ENCODE measurements around the gene UPK3A. TPM values are rescaled to one million over a fixed set of nuclear protein-coding genes. Genes with fewer than 3 reads are reported as not detected.

Gene UPK3A
- total RNA-seq, 1 donor from 2014 or later, result not detected

DNA sequence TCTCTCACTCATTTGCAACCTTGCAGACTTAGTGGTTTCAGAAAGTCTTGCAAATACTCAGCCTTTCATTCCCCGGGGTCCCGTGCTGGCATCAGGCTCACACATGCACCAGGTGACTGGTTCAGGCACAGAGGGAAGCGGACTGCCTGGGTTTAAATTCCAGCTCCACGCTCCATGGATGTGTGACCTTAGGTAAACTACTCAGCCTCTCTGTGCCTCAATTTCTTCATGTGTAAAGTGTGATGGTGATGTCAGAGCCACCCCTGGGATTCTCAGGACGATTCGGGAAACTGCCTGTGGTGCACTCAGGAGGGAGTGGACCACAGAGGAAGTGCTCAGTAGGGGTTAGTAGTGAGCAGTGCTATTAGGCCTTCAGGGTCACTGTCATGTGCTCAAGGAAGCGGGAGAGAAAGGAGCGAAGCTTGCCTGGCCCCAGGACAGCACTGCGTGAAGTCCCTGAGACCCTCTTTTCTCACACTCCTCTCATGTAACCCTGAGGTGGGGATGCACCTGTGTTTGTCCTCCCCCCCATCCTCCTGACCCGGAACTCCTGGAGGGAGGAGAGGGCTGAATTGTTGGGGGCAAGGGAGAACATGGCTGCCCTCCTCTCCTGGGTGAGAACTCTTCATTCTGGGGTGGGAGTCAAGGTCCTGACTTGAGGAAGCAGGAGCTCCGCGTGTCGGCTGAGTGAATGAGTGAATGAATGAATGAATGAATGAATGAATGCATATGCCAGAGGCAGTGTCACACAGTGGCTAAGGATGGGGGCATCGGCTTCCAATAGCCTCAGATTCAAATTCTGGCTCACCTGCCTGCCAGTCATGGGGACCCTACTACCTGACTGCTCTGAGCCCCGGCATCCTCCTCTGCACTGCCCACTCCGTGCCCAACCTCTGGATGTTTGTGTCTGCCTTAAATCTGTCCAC is 14.4 kb upstream of the UPK3A start:
- no peak overlapping the region for H3K27ac Mint-ChIP-seq (ENCODE audit: unreplicated experiment)
- no peaks in the 10 kb centered on the region for H3K36me3 Mint-ChIP-seq (ENCODE audit: low read depth, unreplicated experiment)
- peaks cover 23% of the 10 kb centered on the region for H3K27me3 Mint-ChIP-seq (ENCODE audit: low read depth, unreplicated experiment)
- no peak overlapping the region for H3K27ac ChIP-seq (ENCODE audit: low read depth, low read length)
- peak overlapping the region; percentile 66 for H3K4me3 Mint-ChIP-seq (ENCODE audit: unreplicated experiment)
- DNase-seq (ENCODE audit: low read depth) (no peak), FAIRE-seq (no peak)
- H3K79me2 ChIP-seq (ENCODE audit: insufficient read depth, low read length), result no peaks in the 10 kb centered on the region
- peaks cover 5% of the 10 kb centered on the region for H3K4me1 Mint-ChIP-seq (ENCODE audit: low read depth, unreplicated experiment)
- peaks cover 5% of the 10 kb centered on the region for H3K27me3 ChIP-seq (ENCODE audit: insufficient read depth, low read length)
- H3K4me1 ChIP-seq (ENCODE audit: insufficient read depth, low read length), result peaks cover 9% of the 10 kb centered on the region
- H3K4me2 ChIP-seq (ENCODE audit: low read length), result no peak overlapping the region
- H4K20me1 ChIP-seq (ENCODE audit: insufficient read depth, low read length), result no peaks in the 10 kb centered on the region
- no peak overlapping the region for H2AFZ ChIP-seq (ENCODE audit: low read depth, low read length)
- no peaks in the 10 kb centered on the region for H3K9me3 Mint-ChIP-seq (ENCODE audit: unreplicated experiment)
- H3K9me3 ChIP-seq (ENCODE audit: insufficient read depth, low read depth, low read length), result no peaks in the 10 kb centered on the region
- TF ChIP-seq, protein P1, sequence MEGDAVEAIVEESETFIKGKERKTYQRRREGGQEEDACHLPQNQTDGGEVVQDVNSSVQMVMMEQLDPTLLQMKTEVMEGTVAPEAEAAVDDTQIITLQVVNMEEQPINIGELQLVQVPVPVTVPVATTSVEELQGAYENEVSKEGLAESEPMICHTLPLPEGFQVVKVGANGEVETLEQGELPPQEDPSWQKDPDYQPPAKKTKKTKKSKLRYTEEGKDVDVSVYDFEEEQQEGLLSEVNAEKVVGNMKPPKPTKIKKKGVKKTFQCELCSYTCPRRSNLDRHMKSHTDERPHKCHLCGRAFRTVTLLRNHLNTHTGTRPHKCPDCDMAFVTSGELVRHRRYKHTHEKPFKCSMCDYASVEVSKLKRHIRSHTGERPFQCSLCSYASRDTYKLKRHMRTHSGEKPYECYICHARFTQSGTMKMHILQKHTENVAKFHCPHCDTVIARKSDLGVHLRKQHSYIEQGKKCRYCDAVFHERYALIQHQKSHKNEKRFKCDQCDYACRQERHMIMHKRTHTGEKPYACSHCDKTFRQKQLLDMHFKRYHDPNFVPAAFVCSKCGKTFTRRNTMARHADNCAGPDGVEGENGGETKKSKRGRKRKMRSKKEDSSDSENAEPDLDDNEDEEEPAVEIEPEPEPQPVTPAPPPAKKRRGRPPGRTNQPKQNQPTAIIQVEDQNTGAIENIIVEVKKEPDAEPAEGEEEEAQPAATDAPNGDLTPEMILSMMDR (IDR thresholded peaks at IDR 0.05; ENCODE audit: insufficient read depth, low read depth, low read length), result no peak
- no peak for TF ChIP-seq EZH2 (IDR thresholded peaks at IDR 0.05; ENCODE audit: insufficient read depth, low read length)
- no peaks in the 10 kb centered on the region for H3K36me3 ChIP-seq (ENCODE audit: insufficient read depth, low read length)
- H3K9ac ChIP-seq (ENCODE audit: low read length), result no peak overlapping the region
- H3K4me3 ChIP-seq (ENCODE audit: insufficient read depth, low read depth, low read length), result no peak overlapping the region

DNA sequence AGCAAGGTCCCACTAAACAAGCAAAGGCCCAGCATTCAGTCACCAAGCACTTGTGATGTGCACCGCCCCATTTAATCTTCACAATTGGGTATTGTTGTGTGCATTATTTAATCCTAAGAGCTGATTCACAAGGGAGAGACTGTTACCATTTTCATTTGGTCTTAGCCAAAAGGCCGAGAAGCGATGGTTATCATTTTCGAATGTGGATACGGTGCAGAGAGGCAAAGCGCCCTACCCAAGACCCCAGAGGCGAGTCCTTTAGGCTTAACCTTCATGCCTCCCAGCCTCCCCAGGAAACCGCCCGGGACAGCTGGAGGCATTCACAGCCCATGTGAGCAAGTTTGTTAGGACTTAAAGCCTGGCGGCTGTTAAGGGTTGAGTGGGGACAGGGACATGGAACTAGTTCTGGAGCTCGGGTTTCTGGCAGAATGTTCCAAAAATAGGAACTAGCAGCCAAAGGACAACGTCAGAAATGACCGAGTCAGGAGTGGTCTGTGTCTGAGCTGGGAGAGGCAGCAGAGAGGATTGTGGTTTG is 13.0 kb upstream of the UPK3A start:
- peaks cover 5% of the 10 kb centered on the region for H3K4me1 Mint-ChIP-seq (ENCODE audit: low read depth, unreplicated experiment)
- Histone ChIP-seq H4K20me1 (ENCODE audit: insufficient read depth, low read length) (no peaks in the 10 kb centered on the region), H3K36me3 (ENCODE audit: insufficient read depth, low read length) (no peaks in the 10 kb centered on the region), H3K9ac (ENCODE audit: low read length) (no peak overlapping the region), H3K79me2 (ENCODE audit: insufficient read depth, low read length) (no peaks in the 10 kb centered on the region), H3K9me3 (ENCODE audit: insufficient read depth, low read depth, low read length) (no peaks in the 10 kb centered on the region), H3K4me2 (ENCODE audit: low read length) (no peak overlapping the region), H3K4me1 (ENCODE audit: insufficient read depth, low read length) (peaks cover 9% of the 10 kb centered on the region), H2AFZ (ENCODE audit: low read depth, low read length) (no peak overlapping the region), H3K27ac (ENCODE audit: low read depth, low read length) (no peak overlapping the region), H3K27me3 (ENCODE audit: insufficient read depth, low read length) (peaks cover 5% of the 10 kb centered on the region), H3K4me3 (ENCODE audit: insufficient read depth, low read depth, low read length) (no peak overlapping the region)
- H3K4me3 Mint-ChIP-seq (ENCODE audit: unreplicated experiment), result no peak overlapping the region
- H3K27ac Mint-ChIP-seq (ENCODE audit: unreplicated experiment), result no peak overlapping the region
- DNase-seq (ENCODE audit: low read depth), result no peak
- no peaks in the 10 kb centered on the region for H3K36me3 Mint-ChIP-seq (ENCODE audit: low read depth, unreplicated experiment)
- no peaks in the 10 kb centered on the region for H3K9me3 Mint-ChIP-seq (ENCODE audit: unreplicated experiment)
- peaks cover 27% of the 10 kb centered on the region for H3K27me3 Mint-ChIP-seq (ENCODE audit: low read depth, unreplicated experiment)
- FAIRE-seq, result no peak
- TF ChIP-seq, protein P1 (IDR thresholded peaks at IDR 0.05; ENCODE audit: insufficient read depth, low read depth, low read length), result no peak
- no peak for TF ChIP-seq EZH2 (IDR thresholded peaks at IDR 0.05; ENCODE audit: insufficient read depth, low read length)
